Peyer's patch (tissue), 4 donors: ENCODE measurements around the gene LHB. TPM values are rescaled to one million over a fixed set of nuclear protein-coding genes. Genes with fewer than 3 reads are reported as not detected.

Experiments used
- DNase-seq, 3 donors: peaks; one replicate each; pipeline ENCODE4 v3.0.0-alpha.2; 2017 to 2019
- H3K27ac ChIP-seq, 4 donors: fragments of 200-600 bp; sonication (generic); one replicate each; pipeline ENCODE4 v1.5.1; 2016 to 2019
- H3K27me3 ChIP-seq, 2 donors: fragments of 200-600 bp; sonication (generic); one replicate each; pipeline ENCODE4 v1.5.1; 2019
- H3K36me3 ChIP-seq, 3 donors: fragments of 200-600 bp; sonication (generic); one replicate each; pipeline ENCODE4 v1.5.1; 2016 to 2019
- H3K4me1 ChIP-seq, 4 donors: fragments of 200-600 bp; sonication (generic); one replicate each; pipeline ENCODE4 v1.5.1; 2016 to 2019
- H3K4me3 ChIP-seq, 4 donors: fragments of 200-600 bp; sonication (generic); 1 replicate in 3 of 4; 2 replicates in 1 of 4; pipeline ENCODE4 v1.5.1; 2016 to 2019; ENCODE audit warnings: mild to moderate bottlenecking in 1 of 4
- H3K9me3 ChIP-seq, 4 donors: fragments of 200-600 bp; sonication (generic); one replicate each; pipeline ENCODE4 v1.5.1; 2016 to 2019; ENCODE audit warnings: mild to moderate bottlenecking in 1 of 4
- CTCF ChIP-seq, 6 experiments: fragments of 450-650 bp in 4 of 6; fragments of 200-600 bp in 2 of 6; sonication (generic) in 1 of 6; IDR thresholded peaks; one replicate each; pipeline ENCODE4 v1.5.1; 2017 to 2019; ENCODE audit warnings: antibody characterized with exemption in 6 of 6, mild to moderate bottlenecking in 3 of 6, moderate library complexity in 1 of 6
- POLR2A ChIP-seq, 2 donors: fragments of 450-650 bp; IDR thresholded peaks; one replicate each; pipeline ENCODE4 v1.5.1; 2017; ENCODE audit warnings: antibody characterized with exemption in 2 of 2, mild to moderate bottlenecking in 2 of 2, moderate library complexity in 2 of 2
- total RNA-seq, 4 donors: library from RNA; depleted of rRNA; stranded (reverse); fragments of >200 nt; gene quantifications; one replicate each; pipeline ENCODE4 v1.1.0, GENCODE V29; 2016

Gene LHB
- total RNA-seq, 4 donors from 2014 or later = 15.8 TPM; not detected in 3

DNA sequence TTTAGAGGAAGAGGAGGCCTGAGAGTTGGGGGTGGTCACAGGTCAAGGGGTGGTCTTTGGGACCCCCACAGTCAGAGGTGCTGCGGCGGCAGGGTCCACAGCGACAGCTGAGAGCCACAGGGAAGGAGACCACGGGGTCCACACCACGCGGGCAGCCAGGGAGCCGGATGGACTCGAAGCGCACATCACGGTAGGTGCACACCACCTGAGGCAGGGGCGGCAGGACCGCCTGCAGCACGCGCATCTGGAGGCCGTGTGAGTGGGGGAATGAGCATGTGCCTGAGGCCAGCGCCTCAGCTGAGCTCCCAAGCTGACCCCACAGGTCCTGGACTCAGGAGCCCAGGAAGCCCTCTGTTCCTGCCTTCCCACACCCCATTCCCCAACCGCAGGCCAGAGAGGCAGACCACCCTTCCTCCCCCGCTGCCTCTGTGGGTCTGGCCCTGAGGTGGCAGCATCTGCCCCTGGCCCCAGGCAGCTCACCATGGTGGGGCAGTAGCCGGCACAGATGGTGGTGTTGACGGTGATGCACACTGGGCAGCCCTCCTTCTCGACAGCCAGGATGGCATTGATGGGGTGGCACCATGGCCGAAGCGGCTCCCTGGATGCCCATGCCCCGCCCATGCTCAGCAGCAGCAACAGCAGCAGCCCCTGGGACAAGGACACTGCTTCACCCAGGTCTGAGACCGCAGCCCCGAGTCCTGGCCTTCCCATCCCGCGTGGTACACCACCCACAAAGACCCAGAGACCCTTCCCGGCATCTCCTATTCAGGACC is 638 bp downstream of the LHB start:
- TF ChIP-seq POLR2A (IDR thresholded peaks at IDR 0.05) = no peak
- TF ChIP-seq CTCF (IDR thresholded peaks at IDR 0.05) = no peak
- Histone ChIP-seq H3K9me3 (no peaks in the 10 kb centered on the region), H3K4me1 (peaks cover 0 to 26% (median 9%) of the 10 kb centered on the region in 4 donors), H3K4me3 (no peak overlapping the region), H3K27me3 (peaks cover 0 to 4% of the 10 kb centered on the region in 2 donors), H3K27ac (no peak overlapping the region), H3K36me3 (peaks cover 0 to 16% (median 0%) of the 10 kb centered on the region in 3 donors)
- DNase-seq = no peak

DNA sequence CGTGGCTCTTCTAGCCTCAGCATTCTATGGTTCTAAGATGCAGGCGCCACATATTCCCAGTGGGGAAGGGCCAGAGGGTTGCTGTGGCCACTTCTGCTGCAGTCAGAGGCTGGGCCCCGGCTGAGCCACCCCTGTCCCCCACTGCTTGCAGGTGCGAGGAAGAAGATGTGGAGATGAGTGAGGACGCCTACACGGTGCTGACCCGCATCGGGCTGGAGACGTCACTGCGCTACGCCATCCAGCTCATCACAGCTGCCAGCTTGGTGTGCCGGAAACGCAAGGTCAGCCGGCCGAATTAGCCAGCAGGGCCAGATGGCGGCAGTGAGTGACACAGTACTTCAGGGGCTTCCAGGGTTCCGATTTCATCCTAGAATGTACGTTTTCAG is 2.0 kb downstream of the LHB start:
- no peak for TF ChIP-seq POLR2A (IDR thresholded peaks at IDR 0.05)
- no peak for TF ChIP-seq CTCF (IDR thresholded peaks at IDR 0.05)
- Histone ChIP-seq H3K27me3 (peaks cover 0 to 4% of the 10 kb centered on the region in 2 donors), H3K36me3 (peaks cover 0 to 30% (median 0%) of the 10 kb centered on the region in 3 donors), H3K27ac (no peak overlapping the region), H3K9me3 (no peaks in the 10 kb centered on the region), H3K4me3 (no peak overlapping the region), H3K4me1 (peaks cover 0 to 26% (median 9%) of the 10 kb centered on the region in 4 donors)
- DNase-seq = no peak

DNA sequence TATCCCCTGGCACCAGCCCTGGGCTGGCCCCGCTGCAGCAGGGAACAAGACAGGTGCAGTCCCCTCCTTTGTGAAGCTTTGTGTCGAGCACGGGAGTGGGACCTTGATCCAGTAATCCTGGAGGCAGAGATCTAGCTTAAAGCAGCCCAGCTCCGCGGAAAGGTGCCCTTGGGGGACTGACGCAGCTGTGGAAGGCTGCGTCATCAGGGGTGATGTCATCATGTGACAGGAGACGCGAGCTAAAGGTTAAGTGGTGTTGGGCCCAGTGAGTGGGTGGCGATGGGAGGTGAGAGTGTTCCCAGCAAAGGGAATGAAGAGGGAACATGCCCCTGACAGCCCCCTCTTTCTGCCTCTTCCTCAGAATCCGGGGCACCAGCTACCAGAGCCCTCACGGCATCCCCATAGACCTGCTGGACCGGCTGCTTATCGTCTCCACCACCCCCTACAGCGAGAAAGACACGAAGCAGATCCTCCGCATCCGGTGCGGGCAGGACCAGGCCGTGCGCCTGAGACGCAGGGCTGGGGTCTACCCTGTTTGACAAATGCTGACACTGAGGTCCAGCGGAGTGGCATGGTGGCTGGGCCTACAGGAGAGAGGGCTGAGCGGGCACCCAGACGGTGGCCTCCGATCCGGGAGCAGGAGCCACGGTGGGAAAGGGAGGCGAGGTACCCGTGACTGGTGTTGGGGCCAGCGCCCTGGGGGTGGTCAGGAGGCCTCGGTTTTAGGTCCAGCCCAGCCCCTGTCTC is 2.6 kb downstream of the LHB start:
- Histone ChIP-seq H3K36me3 (peaks cover 0 to 34% (median 0%) of the 10 kb centered on the region in 3 donors), H3K4me1 (peaks cover 0 to 22% (median 7%) of the 10 kb centered on the region in 4 donors), H3K4me3 (no peak overlapping the region), H3K27me3 (peaks cover 0 to 4% of the 10 kb centered on the region in 2 donors), H3K9me3 (no peaks in the 10 kb centered on the region), H3K27ac (no peak overlapping the region)
- TF ChIP-seq CTCF (IDR thresholded peaks at IDR 0.05) (no peak), POLR2A (IDR thresholded peaks at IDR 0.05) (no peak)
- DNase-seq = no peak

GRCh38 chr19:49011194-49011593 is 5.7 kb downstream of the LHB start:
- Histone ChIP-seq H3K4me3 (no peak overlapping the region), H3K36me3 (peaks cover 0 to 50% (median 0%) of the 10 kb centered on the region in 3 donors), H3K9me3 (no peaks in the 10 kb centered on the region), H3K27ac (no peak overlapping the region), H3K4me1 (no peaks in the 10 kb centered on the region), H3K27me3 (no peaks in the 10 kb centered on the region)
- no peak for TF ChIP-seq CTCF (IDR thresholded peaks at IDR 0.05)
- TF ChIP-seq POLR2A (IDR thresholded peaks at IDR 0.05) = no peak
- DNase-seq = no peak

- H3K36me3 ChIP-seq = peaks cover 0 to 56% (median 0%) of the 10 kb centered on the region in 3 donors
- no peak for DNase-seq
Observed at GRCh38 chr19:49010453-49010852, 6.4 kb downstream of the LHB start.

More at GRCh38 chr19:49010453-49010852, 6.4 kb downstream of the LHB start:
- Histone ChIP-seq H3K27me3 (no peaks in the 10 kb centered on the region), H3K4me1 (no peaks in the 10 kb centered on the region), H3K27ac (no peak overlapping the region), H3K4me3 (no peak overlapping the region), H3K9me3 (no peaks in the 10 kb centered on the region)
- TF ChIP-seq POLR2A (IDR thresholded peaks at IDR 0.05) (no peak), CTCF (IDR thresholded peaks at IDR 0.05) (no peak)
